Measurements from ENCODE around the gene DNAJB8. TPM values are rescaled to one million over a fixed set of nuclear protein-coding genes. Genes with fewer than 3 reads are reported as not detected.

Gene DNAJB8
- polyA plus RNA-seq (2011; rRNA removed) (not detected in 2 replicates), polyA minus RNA-seq (2011; rRNA and poly(A)+ RNA removed) (not detected in 2 replicates)

GRCh38 chr3:128466840-128467541 lies at the start of gene DNAJB8:
Gene DNAJB8 (minus strand): TSS chr3:128466890. CDS start chr3:128463245, 3,645 bp downstream.
- H3K27ac ChIP-seq (ENCODE audit: low read depth, low read length): no peak within 1 kb of the TSS
- CTCF ChIA-PET: no interaction called here
- no peak for DNase-seq (ENCODE audit: low read depth, low spot score)
- H3K27me3 ChIP-seq (ENCODE audit: control insufficient read depth, insufficient read depth, low read length): peaks cover 57% of the 10 kb centered on the region
- POLR2A ChIA-PET: no interaction called here
- H3K4me3 ChIP-seq (ENCODE audit: low read depth, low read length): no peak within 1 kb of the TSS
- TF ChIP-seq, protein P1, sequence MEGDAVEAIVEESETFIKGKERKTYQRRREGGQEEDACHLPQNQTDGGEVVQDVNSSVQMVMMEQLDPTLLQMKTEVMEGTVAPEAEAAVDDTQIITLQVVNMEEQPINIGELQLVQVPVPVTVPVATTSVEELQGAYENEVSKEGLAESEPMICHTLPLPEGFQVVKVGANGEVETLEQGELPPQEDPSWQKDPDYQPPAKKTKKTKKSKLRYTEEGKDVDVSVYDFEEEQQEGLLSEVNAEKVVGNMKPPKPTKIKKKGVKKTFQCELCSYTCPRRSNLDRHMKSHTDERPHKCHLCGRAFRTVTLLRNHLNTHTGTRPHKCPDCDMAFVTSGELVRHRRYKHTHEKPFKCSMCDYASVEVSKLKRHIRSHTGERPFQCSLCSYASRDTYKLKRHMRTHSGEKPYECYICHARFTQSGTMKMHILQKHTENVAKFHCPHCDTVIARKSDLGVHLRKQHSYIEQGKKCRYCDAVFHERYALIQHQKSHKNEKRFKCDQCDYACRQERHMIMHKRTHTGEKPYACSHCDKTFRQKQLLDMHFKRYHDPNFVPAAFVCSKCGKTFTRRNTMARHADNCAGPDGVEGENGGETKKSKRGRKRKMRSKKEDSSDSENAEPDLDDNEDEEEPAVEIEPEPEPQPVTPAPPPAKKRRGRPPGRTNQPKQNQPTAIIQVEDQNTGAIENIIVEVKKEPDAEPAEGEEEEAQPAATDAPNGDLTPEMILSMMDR (IDR thresholded peaks at IDR 0.05; ENCODE audit: low read depth, low read length): no peak
- H3K9me3 ChIP-seq (ENCODE audit: control insufficient read depth, insufficient read depth, low read length): peaks cover 4% of the 10 kb centered on the region

DNA sequence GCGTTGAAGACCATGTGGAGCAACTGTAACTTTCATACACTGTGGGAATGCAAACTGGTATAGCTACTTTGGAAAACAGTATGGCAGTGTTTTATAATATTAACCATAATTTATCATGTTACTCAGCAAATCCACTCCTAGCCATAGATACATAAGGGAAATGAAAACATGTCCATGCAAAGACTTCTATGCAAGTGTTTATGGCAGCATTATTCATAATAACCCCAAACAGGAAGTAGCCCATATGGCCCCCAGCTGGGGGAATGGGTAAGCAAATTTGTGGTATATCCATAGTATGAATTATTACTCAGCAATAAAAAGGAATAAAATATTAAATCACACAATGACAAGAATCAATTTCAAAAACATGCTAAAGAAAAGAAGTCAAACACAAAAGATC lies 49.3 kb upstream of the DNAJB8 start:
- Histone ChIP-seq H3K27me3 (ENCODE audit: control insufficient read depth, insufficient read depth, low read length) (peaks cover 18% of the 10 kb centered on the region), H3K9me3 (ENCODE audit: control insufficient read depth, insufficient read depth, low read length) (peaks cover 3% of the 10 kb centered on the region; the same call in 1 of the 2 replicates), H3K27ac (ENCODE audit: low read depth, low read length) (no peak overlapping the region), H3K4me3 (ENCODE audit: low read depth, low read length) (no peak overlapping the region)
- ChIA-PET POLR2A (no interaction called here), CTCF (no interaction called here)
- DNase-seq (ENCODE audit: low read depth, low spot score): no peak
- TF ChIP-seq, protein P1 (IDR thresholded peaks at IDR 0.05; ENCODE audit: low read depth, low read length): no peak

GRCh38 chr3:128508852-128509251 lies 42.2 kb upstream of the DNAJB8 start:
- Histone ChIP-seq H3K4me3 (ENCODE audit: low read depth, low read length) (no peak overlapping the region), H3K27ac (ENCODE audit: low read depth, low read length) (no peak overlapping the region), H3K27me3 (ENCODE audit: control insufficient read depth, insufficient read depth, low read length) (peaks cover 2% of the 10 kb centered on the region), H3K9me3 (ENCODE audit: control insufficient read depth, insufficient read depth, low read length) (no peaks in the 10 kb centered on the region)
- POLR2A ChIA-PET: no interaction called here
- TF ChIP-seq, protein P1 (IDR thresholded peaks at IDR 0.05; ENCODE audit: low read depth, low read length): no peak
- no peak for DNase-seq (ENCODE audit: low read depth, low spot score)
- CTCF ChIA-PET: interaction anchor here (0.8 to 1.4 kb wide), 2 partner anchors 11 to 111 kb away, joined by 3 to 6 read pairs; no protein-coding TSS in a partner anchor

- ChIA-PET CTCF (interaction anchor here (0.7 to 2.3 kb wide), 4 partner anchors 9 to 337 kb away, joined by 3 to 9 read pairs (median 4); no protein-coding TSS in a partner anchor), POLR2A (interaction anchor here (1.4 kb wide), 1 partner anchor 21 kb away, joined by 3 read pairs; no protein-coding TSS in a partner anchor)
Measured at GRCh38 chr3:128506754-128507153, 40.1 kb upstream of the DNAJB8 start.

More at GRCh38 chr3:128506754-128507153, 40.1 kb upstream of the DNAJB8 start:
- H3K27ac ChIP-seq (ENCODE audit: low read depth, low read length): no peak overlapping the region
- DNase-seq (ENCODE audit: low read depth, low spot score): no peak
- TF ChIP-seq, protein P1 (IDR thresholded peaks at IDR 0.05; ENCODE audit: low read depth, low read length): no peak
- H3K4me3 ChIP-seq (ENCODE audit: low read depth, low read length): no peak overlapping the region
- peaks cover 2% of the 10 kb centered on the region for H3K27me3 ChIP-seq (ENCODE audit: control insufficient read depth, insufficient read depth, low read length)
- H3K9me3 ChIP-seq (ENCODE audit: control insufficient read depth, insufficient read depth, low read length): no peaks in the 10 kb centered on the region

All from AG04450 (cell line).